T follicular helper cell (primary cell): Measurements from ENCODE around the gene NMUR1.

ENCODE experiments used
- DNase-seq: peaks from one replicate; pipeline ENCODE4 v3.0.0-alpha.2; 2020; ENCODE audit warnings: low read depth

Gene NMUR1

DNA sequence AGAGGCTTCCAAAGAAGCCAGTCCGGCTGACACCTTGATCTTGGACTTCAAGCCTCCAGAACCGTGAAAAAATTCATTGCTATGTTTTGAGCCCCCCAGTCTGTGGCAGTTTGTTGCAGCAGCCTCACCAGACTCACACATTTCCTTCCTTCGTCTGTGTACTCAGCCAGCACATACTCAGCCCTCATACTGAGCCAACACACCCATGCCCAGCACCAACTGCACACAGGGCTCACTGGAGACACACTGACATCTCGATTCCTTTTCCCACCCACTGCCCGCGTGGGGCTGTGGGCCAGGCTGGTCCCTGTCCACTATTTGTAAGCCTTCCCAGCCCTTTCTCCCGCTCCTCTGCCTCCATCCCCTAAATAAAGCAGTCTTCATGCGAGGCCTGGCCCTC, 24.1 kb upstream of the NMUR1 start:
- DNase-seq, result no peak

DNA sequence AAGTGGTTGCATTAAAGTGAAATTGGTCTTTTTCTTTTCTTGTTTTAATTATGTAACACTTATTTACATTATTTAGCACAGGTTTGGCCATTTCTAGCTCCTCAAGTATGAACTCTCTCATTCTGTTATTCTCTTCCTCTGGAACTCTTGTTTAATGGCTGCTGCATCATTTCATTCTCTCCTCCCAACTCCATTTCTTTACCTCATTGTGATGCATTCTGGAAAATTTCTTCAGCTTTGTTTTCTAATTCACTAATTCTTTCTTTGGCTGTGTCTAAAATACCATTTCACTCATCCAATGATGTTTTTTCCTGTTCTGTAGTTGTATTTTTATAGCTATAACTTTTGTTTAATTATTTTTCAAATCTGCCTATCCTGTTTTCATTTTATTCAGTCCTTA, 22.5 kb upstream of the NMUR1 start:
- no peak for DNase-seq

DNA sequence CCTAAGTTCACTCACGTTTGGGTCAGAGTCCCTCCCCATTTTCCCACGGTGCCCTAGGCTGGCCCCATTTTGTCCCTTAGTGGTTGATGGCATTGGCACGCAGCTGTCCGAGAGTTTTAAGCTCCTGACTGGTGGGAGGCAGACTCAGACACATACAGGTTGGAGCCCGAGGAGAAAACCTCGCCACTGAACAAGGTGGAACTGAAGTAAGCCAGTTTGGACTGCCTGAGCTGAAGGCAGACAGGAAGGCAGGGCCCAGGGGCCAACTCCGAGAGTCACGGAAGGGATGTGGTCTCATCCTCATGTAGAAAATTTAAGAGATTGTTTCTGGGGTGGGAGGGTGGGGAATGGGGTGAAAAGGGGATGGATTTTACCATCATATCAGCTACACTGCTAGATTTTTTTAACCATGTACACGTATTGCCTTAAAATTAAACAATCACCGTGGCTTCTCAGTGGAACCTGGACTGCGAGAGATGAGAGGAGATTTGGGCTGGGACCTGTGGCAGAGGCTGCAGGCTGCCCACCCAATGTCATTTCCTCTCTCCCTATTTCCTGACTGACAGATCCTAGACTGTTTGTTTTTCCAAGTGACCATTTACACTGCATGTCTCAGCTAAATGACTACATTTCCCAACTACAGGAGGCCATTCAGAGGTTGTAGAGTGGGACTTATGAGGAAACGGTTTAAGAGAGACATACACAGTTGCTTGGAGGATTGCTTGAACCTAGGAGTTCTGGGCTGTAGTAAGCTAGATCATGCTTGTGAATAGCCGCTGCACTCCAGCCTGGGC, 19.4 kb upstream of the NMUR1 start:
- no peak for DNase-seq

DNA sequence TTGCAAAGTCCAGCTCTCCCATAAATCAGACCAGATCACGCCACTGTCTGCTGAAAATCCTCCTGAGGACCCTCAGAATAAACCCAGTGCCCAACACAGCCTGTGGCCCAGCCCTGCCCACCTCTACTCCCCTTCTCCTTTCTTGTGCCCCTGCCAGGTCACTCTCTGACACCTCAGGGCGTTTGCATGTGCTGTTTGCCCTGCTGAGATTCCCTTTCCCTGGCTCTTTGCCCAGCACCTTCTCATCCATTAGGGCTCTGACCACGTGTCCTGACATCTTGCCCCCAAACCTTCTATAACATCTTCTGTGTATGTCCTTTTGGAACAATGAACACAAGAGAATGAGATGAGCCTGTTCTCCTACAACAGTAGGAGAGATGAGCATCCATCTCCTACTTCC, 18.5 kb upstream of the NMUR1 start:
- no peak for DNase-seq

- DNase-seq, result no peak
Measured at GRCh38 chr2:231547315-231548110, 17.3 kb upstream of the NMUR1 start.

- no peak for DNase-seq
Measured at GRCh38 chr2:231546014-231546715, 15.9 kb upstream of the NMUR1 start.

- no peak for DNase-seq
Measured at GRCh38 chr2:231545105-231545902, 15.1 kb upstream of the NMUR1 start.

GRCh38 chr2:231542136-231542535, 11.9 kb upstream of the NMUR1 start:
- no peak for DNase-seq

DNA sequence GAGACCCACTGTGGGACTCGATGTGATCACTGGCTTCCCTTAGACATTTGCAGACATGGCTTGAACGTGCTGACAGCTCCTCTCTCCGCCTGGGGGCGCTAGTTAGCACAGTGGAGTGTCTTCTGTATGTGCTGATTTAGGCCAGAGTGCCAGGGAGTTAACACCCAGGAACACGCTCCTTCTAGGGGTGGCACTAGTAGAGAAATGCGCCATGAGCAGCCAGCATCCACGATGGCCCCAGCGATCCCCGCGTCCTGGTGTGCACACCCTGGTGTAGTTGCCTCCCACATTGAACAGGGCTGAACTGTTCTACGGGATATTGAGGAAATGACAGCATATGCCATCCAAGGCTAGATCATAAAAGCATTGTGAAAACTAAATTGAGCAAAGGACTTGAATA, 11.4 kb upstream of the NMUR1 start:
- no peak for DNase-seq

DNA sequence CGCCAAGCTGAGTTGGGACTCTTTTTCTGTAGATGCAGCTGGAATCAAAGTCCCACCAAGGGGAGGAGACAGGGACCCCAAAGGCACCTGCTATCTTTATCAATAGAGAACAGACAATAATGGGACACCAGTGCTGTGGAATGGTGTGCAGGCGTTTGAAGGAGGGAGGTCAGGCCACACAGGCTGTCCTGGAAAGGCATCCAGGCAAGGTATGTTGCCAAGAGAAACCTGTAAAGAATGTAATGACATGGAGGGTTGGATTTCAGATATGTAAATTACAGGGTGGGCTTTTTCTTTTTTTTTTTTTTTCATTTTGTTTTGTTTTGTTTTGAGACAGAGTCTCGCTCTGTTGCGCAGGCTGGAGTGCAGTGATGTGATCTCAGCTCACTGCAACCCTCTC, 9.7 kb upstream of the NMUR1 start:
- no peak for DNase-seq

GRCh38 chr2:231535961-231536360, 5.7 kb upstream of the NMUR1 start:
- no peak for DNase-seq

GRCh38 chr2:231533777-231534125, 3.5 kb upstream of the NMUR1 start:
- no peak for DNase-seq

DNA sequence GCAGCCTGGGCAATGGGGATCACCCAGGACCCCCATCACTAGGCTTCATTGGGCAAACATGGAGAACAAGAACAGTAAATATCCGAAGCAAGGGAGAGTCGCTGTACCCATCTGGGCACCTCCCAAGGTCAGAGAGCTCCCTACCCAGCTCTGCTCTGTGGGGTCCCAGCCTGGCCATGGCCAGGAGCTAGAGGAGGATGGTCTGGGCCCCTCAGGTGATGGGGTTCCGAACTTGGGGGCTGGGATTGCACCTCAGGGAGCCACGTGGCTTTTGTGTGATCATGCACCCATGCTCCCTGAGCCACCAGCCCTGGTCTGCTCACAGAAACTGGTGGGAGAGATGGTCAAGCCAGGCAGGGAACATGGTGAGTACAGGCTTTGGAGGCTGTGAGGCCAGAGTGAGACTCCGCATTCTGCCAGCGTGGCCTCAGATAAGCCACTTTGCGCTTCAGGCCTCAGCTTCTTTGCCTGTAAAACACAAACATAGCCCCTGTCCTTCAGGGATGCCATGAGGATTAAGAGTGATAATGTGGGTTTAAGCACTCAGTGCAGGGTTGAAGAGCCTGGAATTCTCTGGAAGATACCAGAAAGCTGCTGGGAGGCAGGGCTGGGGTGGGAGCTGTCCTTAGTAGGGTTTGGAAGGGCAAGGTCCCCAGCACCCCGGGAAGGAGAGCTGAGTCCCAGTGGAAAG, 3.0 kb upstream of the NMUR1 start:
- DNase-seq, result no peak

DNA sequence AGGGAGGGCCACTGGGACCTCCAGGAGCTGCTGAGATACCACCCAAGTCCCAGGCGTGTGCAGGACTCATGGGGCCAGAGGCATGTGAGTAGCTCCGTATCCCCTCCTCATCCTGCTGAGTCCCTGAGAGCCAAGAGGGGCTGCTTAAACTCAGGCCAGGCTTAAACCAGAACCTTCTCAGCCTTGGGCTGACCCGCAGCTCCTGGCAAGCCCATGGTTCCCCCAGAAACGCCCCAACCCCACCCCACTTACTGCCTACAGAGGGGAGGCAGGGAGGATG, 2.5 kb upstream of the NMUR1 start:
- no peak for DNase-seq

- DNase-seq, result no peak
Measured at GRCh38 chr2:231531883-231532755, 1.9 kb upstream of the NMUR1 start.

DNA sequence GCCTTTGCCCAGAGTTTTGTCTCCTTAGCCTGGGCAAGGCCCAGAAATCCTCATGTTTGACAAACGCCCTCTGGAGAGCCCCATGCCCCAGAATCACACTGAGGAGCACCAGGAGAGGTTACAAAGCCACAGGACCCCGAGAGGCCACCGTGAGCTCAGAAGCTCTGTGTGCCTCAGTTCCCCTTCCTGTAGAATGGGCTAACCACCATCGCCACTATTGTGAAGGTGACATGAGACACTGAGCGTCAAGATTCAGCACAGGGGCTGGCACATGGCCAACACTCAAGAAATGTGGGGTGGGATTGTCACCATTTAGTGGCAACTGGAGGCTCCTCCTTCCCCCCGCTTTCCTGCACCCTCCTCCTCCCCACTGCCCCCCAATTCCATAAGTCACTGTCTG, 1.2 kb upstream of the NMUR1 start:
- DNase-seq, result no peak

- no peak for DNase-seq
Measured at GRCh38 chr2:231528636-231529030, 1.6 kb downstream of the NMUR1 start.

- no peak for DNase-seq
Measured at GRCh38 chr2:231527955-231528635, 2.1 kb downstream of the NMUR1 start.

DNA sequence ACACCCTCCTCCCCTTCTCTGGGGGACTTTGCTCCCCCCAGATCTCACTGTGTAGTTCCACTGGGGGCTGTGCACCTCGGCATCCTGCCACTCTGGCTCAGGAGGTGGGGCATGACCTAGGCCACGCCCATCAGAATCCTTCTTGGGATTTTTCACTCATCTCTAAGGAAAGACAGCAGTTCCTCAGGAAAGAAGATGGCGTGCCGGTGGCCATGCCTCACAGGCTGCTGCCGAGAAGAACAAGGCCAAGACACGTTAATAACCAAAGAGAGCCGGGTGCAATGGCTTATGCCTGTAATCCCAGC, 3.2 kb downstream of the NMUR1 start:
- DNase-seq, result no peak

DNA sequence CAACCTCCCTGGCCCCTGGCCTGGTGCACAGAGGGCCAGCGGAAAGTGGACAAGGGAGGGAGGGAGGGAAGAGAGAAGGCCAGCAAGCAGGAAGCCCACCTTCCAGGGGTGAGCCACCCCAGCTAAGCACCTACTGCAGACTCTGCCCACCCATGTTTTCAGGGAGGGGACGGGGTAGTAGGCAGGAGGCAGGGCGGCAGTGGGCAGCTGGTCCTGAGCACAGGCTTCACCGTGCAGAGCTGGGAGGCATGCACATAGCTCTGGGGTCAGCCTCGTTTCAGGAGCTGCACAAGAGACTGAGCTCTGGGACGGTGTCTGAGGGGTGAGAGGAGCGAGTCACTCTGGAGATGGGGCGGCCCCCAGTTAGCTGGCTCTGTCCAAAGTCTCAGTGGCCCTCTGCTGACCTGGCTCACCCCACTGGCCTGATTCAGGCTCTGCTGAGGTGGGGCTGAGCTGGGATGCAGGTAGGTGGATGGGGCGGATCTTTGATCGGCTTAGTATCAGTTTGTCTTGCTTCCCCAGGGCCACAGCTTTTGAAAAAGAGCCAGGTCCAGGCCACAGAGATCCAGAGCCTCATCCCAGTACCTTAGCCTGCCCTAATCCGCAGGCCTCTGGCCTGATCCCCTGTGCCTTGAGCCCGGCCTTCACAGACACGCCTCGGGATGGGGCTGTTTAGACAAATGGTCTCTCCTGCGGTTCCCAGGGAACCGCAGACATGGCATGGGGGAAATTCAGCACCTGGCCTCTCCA, 3.7 kb downstream of the NMUR1 start:
- no peak for DNase-seq
